DND-41 (cell line): ENCODE data around the gene ARID3A.
A peak's percentile ranks its signal among the peaks of the same experiment; 100 is the strongest.

Experiments
- ATAC-seq: fragments of 200-7000 bp; cut with Tn5 transposase; 3 replicates; pipeline ENCODE4 v1.9.1; 2021; ENCODE audit warnings: low read depth; ENCODE audit not compliant: insufficient read depth
- DNase-seq: peaks from one replicate; pipeline ENCODE4 v3.0.0-alpha.2; 2020
- H2AFZ ChIP-seq: 2 replicates; pipeline ENCODE4 v1.6.0; 2012; ENCODE audit warnings: low read depth, low read length
- H3K27ac ChIP-seq: 2 replicates; pipeline ENCODE4 v1.5.1; 2012; ENCODE audit warnings: low read length, inconsistent platforms
- H3K27me3 ChIP-seq: fragments of 200-600 bp; sonication (generic); 2 replicates; pipeline ENCODE4 v1.6.0; 2012; ENCODE audit warnings: low read length, mild to moderate bottlenecking, inconsistent platforms; ENCODE audit not compliant: insufficient read depth, poor library complexity
- H3K36me3 ChIP-seq: 2 replicates; pipeline ENCODE4 v1.5.1; 2012; ENCODE audit warnings: low read length, inconsistent platforms; ENCODE audit not compliant: insufficient read depth
- H3K4me1 ChIP-seq: 2 replicates; pipeline ENCODE4 v1.5.1; 2012; ENCODE audit warnings: mild to moderate bottlenecking, low read length; ENCODE audit not compliant: insufficient read depth
- H3K4me2 ChIP-seq: 2 replicates; pipeline ENCODE4 v1.6.0; 2012; ENCODE audit warnings: mild to moderate bottlenecking, moderate library complexity, low read length, inconsistent platforms; ENCODE audit not compliant: insufficient read depth
- H3K4me3 ChIP-seq, 2 experiments: fragments of 200-600 bp in 1 of 2; shearing (Covaris generic) in 1 of 2; 2 replicates each; pipeline ENCODE4 v1.5.1; 2012 to 2016; ENCODE audit warnings: inconsistent platforms in 2 of 2, low read length in 2 of 2, mild to moderate bottlenecking in 2 of 2, low read depth in 1 of 2, moderate library complexity in 1 of 2
- H3K79me2 ChIP-seq: 2 replicates; pipeline ENCODE4 v1.6.0; 2012; ENCODE audit warnings: low read length, inconsistent platforms; ENCODE audit not compliant: insufficient read depth
- H3K9ac ChIP-seq: 2 replicates; pipeline ENCODE4 v1.6.0; 2012; ENCODE audit warnings: low read depth, mild to moderate bottlenecking, inconsistent platforms, low read length, moderate library complexity
- H3K9me3 ChIP-seq: 2 replicates; pipeline ENCODE4 v1.5.1; 2012; ENCODE audit warnings: low read length, moderate library complexity, mild to moderate bottlenecking, inconsistent platforms; ENCODE audit not compliant: insufficient read depth, severe bottlenecking
- H4K20me1 ChIP-seq: 2 replicates; pipeline ENCODE4 v1.6.0; 2012; ENCODE audit warnings: low read length; ENCODE audit not compliant: insufficient read depth
- CTCF ChIP-seq: IDR thresholded peaks from 2 replicates; pipeline ENCODE4 v1.5.1; 2012; ENCODE audit warnings: borderline replicate concordance, low read length, moderate library complexity, mild to moderate bottlenecking; ENCODE audit not compliant: poor library complexity, severe bottlenecking; ENCODE audit errors: extremely low read depth
- EZH2 ChIP-seq: IDR thresholded peaks from 3 replicates; pipeline ENCODE4 v1.6.1; 2012; ENCODE audit warnings: borderline replicate concordance, low read depth, mild to moderate bottlenecking, moderate library complexity, low read length, inconsistent platforms; ENCODE audit not compliant: severe bottlenecking

Gene ARID3A

DNA sequence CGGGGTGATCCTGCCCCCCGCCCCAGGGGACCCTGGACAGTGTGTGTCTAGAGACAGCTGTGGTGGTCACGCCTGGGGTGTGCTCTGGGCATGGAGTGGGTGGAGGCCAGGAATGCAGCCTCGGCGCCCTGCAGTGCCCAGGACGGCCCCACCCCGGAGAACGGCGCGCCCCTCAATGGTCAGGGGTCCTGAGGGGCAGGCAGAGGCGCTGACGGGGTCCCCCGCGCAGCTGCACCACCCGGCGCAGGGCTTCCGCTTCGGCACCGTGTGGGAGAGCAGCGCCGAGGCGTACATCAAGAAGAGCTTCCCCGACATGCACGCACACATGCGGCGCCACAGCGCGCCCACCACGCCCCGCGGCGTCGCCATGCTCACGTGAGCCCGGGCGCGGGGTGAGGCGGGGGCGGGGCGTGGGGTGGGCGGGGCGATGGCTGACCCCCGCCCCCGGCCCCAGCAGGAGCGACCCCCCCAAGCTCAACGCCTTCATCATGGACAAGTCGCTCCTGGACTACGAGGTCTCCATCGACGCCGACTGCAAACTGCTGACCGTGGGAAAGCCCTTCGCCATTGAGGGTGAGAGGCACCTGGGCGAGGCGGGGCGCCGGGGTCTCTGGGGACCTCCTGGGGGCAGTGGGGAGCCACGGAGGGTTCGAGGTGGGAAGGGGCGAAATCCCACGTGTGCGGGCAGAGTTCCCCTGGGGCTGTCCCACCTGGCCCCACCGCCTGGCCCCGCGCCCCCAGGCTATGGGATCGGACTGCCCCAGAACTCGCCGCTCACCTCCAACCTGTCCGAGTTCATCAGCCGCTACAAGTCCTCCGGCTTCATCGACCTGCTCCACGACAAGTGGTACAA, 81.8 kb downstream of the ARID3A start:
- no peaks in the 10 kb centered on the region for H3K27me3 ChIP-seq
- no peak overlapping the region for H3K9ac ChIP-seq
- TF ChIP-seq CTCF, result no peak
- no peak for TF ChIP-seq EZH2
- no peaks in the 10 kb centered on the region for H3K9me3 ChIP-seq
- peaks cover 21% of the 10 kb centered on the region for H4K20me1 ChIP-seq
- no peak for ATAC-seq
- peaks cover 36% of the 10 kb centered on the region for H3K36me3 ChIP-seq
- no peaks in the 10 kb centered on the region for H3K4me1 ChIP-seq
- H3K4me2 ChIP-seq, result no peak overlapping the region
- no peak overlapping the region for H3K27ac ChIP-seq
- no peak for DNase-seq
- H2AFZ ChIP-seq, result no peak overlapping the region
- H3K4me3 ChIP-seq, result no peak overlapping the region
- no peaks in the 10 kb centered on the region for H3K79me2 ChIP-seq

DNA sequence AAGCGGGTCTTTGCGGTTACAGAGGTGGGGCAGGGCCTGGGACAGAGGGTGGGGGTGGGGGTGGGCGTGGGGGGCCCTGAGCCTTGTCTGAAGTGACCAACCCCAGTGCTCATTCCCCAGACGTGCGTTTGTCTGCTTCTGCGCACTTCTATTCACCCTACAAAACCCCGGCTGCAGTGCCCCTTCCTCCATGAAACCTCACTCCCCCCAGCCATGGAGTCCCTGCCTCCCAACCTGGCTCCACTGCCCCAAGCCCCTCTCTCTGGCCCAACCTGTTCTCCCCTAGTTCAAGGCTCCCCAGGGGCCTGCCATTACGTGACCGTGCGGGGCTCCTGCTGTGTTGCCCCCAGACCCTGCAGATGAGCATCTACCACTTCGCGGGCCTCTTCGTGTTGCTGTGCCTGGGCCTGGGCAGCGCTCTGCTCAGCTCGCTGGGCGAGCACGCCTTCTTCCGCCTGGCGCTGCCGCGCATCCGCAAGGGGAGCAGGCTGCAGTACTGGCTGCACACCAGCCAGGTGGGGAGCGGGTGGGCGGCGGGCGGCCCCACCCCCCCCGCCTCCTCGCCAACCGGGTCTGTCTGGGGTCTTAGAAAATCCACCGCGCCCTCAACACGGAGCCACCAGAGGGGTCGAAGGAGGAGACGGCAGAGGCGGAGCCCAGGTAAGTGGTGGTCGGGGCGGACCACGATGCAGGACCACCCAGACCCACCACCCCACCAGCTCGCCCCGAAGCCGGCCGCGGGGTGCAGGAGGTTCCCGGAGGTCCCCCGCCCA, 82.6 kb downstream of the ARID3A start:
- H3K4me1 ChIP-seq, result no peaks in the 10 kb centered on the region
- no peaks in the 10 kb centered on the region for H3K27me3 ChIP-seq
- no peak overlapping the region for H3K27ac ChIP-seq
- H2AFZ ChIP-seq, result no peak overlapping the region
- DNase-seq (no peak), ATAC-seq (peak; percentile 20; the same call in 1 of the 3 replicates)
- H3K36me3 ChIP-seq, result peaks cover 43% of the 10 kb centered on the region
- H4K20me1 ChIP-seq, result peaks cover 28% of the 10 kb centered on the region
- peaks cover 7% of the 10 kb centered on the region for H3K79me2 ChIP-seq
- H3K4me2 ChIP-seq, result no peak overlapping the region
- H3K9me3 ChIP-seq, result no peaks in the 10 kb centered on the region
- H3K4me3 ChIP-seq, result no peak overlapping the region
- no peak for TF ChIP-seq CTCF
- no peak for TF ChIP-seq EZH2
- H3K9ac ChIP-seq, result no peak overlapping the region

DNA sequence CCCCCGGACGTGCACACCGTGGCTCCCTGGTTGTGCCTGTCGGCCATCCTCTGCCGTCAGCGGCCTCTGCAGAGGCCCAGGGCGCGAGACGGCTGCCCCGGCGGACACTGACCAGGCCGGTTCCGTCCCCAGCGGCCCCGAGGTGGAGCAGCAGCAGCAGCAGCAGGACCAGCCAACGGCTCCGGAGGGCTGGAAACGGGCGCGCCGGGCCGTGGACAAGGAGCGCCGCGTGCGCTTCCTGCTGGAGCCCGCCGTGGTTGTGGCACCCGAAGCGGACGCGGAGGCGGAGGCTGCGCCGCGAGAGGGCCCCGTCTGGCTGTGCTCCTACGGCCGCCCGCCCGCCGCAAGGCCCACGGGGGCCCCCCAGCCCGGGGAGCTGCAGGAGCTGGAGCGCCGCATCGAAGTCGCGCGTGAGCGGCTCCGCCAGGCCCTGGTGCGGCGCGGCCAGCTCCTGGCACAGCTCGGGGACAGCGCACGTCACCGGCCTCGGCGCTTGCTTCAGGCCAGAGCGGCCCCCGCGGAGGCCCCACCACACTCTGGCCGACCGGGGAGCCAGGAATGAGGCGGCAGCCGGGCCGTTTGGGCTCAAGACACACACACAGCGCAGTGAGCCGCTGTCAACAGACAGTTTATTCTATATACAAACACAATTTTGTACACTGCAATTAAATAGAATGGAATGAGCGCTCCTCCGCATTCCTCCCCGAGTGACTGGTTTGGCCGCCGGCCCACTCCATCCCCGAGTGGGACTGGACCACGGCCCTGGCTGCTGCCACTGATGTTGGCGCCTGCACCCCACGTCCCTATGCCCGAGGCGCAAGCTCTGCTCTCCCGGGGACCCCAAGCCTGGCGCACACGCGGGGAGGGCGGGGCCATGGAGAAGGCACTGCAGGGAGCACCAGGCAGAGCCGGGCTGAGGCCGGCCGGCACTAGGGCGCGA, 83.5 kb downstream of the ARID3A start:
- Histone ChIP-seq H3K27ac (no peak overlapping the region), H3K27me3 (no peaks in the 10 kb centered on the region), H3K79me2 (peaks cover 15% of the 10 kb centered on the region), H2AFZ (no peak overlapping the region), H3K4me2 (no peak overlapping the region), H3K4me1 (no peaks in the 10 kb centered on the region), H3K36me3 (peaks cover 52% of the 10 kb centered on the region), H3K4me3 (no peak overlapping the region), H3K9me3 (no peaks in the 10 kb centered on the region), H3K9ac (no peak overlapping the region), H4K20me1 (peaks cover 35% of the 10 kb centered on the region)
- no peak for ATAC-seq
- DNase-seq, result no peak
- TF ChIP-seq EZH2 (no peak), CTCF (no peak)
